HG02642 (cell line): Measurements from ENCODE around the gene NOL11.
"Not testable (repeated sequence)": the region's sequence is repeated elsewhere in the genome, so short reads cannot be mapped to it uniquely, and the experiment has no call there.

Source experiments
- ATAC-seq: cut with Tn5 transposase; IDR thresholded peaks from one replicate; pipeline ENCODE4 v1.9.1; 2021; ENCODE audit warnings: mild to moderate bottlenecking; ENCODE audit not compliant: unreplicated experiment, poor library complexity

Gene NOL11

GRCh38 chr17:67752160-67752559, 34.4 kb downstream of the NOL11 start:
- not testable (repeated sequence) for ATAC-seq

GRCh38 chr17:67753026-67753425, 35.3 kb downstream of the NOL11 start:
- no peak for ATAC-seq

- ATAC-seq, result no peak
Measured at GRCh38 chr17:67754001-67754400, 36.3 kb downstream of the NOL11 start.

- ATAC-seq, result not testable (repeated sequence)
Measured at GRCh38 chr17:67754686-67755085, 37.0 kb downstream of the NOL11 start.

- ATAC-seq, result not testable (repeated sequence)
Measured at GRCh38 chr17:67756766-67757165, 39.0 kb downstream of the NOL11 start.

GRCh38 chr17:67759355-67760171, 41.8 kb downstream of the NOL11 start:
- ATAC-seq, result no peak

- no peak for ATAC-seq
Measured at GRCh38 chr17:67765623-67766022, 47.9 kb downstream of the NOL11 start.

- no peak for ATAC-seq
Measured at GRCh38 chr17:67769231-67769630, 51.5 kb downstream of the NOL11 start.

- ATAC-seq, result no peak
Measured at GRCh38 chr17:67770539-67770938, 52.8 kb downstream of the NOL11 start.

GRCh38 chr17:67772679-67773078, 54.9 kb downstream of the NOL11 start:
- no peak for ATAC-seq

GRCh38 chr17:67773246-67773645, 55.5 kb downstream of the NOL11 start:
- no peak for ATAC-seq

- no peak for ATAC-seq
Measured at GRCh38 chr17:67779098-67779672, 61.4 kb downstream of the NOL11 start.

GRCh38 chr17:67784364-67785121, 66.8 kb downstream of the NOL11 start:
- ATAC-seq, result no peak

- ATAC-seq, result no peak
Measured at GRCh38 chr17:67785122-67785477, 67.4 kb downstream of the NOL11 start.

GRCh38 chr17:67785504-67785903, 67.8 kb downstream of the NOL11 start:
- no peak for ATAC-seq
